SIG-M5 treated with dmso at 0.1 percent for 504 hours (cell line): Measurements from ENCODE around the gene LMF1.

ENCODE experiments used
- DNase-seq: peaks from one replicate; lab custom pipeline; 2025; ENCODE audit not compliant: unreplicated experiment; lab: John Stamatoyannopoulos, UW

LMF1 gene

DNA sequence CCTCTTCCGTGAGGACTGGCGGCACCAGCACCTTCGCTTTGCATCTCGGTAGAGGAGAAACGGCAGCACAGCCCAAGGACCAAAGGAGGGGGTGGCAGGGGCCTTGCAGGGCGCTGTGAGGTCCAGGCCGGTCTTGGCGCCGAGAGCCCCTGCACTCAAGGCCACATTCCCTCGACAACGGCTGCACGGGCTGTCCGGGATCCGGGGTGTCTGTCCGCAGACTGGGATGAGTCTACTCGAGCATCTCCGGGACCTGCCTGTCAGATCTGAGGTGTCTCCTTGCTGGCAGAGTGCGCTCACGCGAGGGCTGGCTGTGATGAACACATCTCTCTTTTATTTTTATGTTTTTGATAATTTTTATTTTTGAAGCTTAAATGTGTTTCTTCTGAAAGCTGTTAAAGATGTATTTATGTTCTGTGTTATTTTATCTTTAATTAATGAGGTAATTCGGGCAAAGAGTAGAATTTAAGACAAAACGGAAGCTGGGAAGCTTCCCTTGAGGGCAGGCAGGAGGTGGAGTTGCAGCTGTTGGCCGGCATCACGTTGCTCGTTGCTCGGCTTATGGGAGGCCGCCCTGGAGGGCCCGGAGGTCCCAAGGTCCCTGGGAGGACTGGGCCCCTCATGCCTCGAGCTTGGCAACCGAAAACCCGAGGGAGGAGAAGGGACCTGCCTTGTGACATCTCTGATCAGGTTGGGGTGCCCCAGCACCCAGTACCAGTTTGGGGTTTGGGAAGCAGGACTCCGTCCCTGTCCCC lies 15.0 kb upstream of the LMF1 start:
- DNase-seq, result no peak

GRCh38 chr16:984736-985636 lies 14.2 kb upstream of the LMF1 start:
- no peak for DNase-seq

GRCh38 chr16:984121-984694 lies 13.4 kb upstream of the LMF1 start:
- DNase-seq, result no peak

DNA sequence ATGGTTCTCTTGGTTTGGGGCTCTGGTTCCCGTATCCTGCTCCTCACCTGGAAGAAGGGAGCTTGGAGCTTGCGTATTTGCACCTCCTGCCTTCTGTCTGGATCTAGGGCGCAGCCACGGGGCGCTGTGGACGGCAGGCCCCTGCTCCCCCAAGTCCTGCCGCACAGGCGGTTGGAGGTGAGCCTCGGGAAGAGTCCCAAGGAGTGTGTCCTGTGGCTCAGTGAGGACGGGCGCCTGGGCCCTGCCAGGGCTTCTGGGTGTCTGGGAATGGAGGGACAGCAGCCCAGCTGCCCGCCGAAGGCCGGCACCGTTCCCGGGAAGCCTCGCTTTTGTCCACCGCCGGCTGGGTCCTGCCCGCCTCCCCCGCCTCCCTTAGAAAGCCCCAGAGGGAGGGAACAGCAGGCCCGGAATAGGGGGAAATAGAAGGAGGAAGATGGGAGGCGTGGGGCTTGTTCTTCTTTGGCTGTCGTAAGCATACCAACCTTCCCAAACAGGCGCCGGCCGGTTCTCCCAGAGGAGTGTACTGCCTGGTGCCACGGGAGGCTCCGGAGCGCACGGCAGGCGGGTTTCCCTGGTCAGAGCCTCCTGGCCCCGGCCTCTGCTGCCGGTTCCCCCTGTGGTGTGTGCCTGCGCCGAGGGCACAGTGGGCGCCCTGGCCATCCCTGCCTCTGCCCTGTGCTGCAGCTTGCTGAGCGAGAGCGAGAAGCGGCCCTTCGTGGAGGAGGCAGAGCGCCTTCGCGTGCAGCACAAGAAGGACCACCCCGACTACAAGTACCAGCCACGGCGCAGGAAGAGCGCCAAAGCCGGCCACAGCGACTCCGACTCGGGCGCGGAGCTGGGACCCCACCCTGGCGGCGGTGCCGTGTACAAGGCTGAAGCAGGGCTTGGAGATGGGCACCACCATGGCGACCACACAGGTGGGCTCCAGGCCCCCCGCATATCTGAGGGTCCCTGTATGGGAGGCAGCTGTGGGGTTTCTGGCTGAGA lies 12.6 kb upstream of the LMF1 start:
- no peak for DNase-seq

DNA sequence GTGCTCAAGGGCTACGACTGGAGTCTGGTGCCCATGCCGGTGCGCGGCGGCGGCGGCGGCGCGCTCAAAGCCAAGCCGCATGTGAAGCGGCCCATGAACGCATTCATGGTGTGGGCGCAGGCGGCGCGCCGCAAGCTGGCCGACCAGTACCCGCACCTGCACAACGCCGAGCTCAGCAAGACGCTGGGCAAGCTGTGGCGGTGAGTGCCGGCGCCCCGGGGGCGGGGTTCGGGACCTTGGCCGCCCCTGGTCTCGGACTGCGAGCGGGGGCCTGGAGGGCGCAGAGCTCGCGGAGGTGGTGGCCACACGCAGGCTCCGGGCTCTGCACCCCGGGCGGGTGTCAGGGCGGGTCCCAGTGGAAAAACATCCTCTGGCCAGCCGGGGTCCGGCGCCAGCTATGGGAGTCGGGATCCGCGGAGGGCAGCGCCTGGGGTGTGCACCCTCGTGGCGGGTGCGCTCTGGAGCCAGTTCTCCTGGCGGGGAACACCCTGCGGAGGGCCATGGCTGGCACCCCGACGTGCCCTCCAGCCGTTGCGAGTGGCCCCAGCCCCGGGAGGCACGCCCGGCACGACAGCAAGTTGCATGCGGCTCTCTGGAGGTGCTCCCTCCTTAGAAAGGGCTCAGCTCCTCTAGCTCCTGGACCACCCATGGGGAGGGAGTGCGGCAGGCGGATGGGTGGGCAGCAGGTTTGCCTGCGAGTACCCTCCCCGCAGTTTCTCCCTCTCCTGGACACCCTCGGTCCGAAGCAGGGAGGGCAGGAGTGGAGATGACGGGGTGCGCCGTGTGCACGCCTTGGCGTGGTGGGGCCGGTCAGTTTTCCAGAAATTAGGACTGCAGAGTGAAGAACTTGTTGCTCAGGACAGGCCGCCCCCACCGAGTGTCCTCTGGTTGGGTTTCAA lies 11.6 kb upstream of the LMF1 start:
- DNase-seq, result no peak

- no peak for DNase-seq
Measured at GRCh38 chr16:981695-982144, 10.9 kb upstream of the LMF1 start, which contains the start of gene SOX8. Gene SOX8, plus strand, starts transcription at chr16:981770. Its CDS starts 153 bp downstream, at chr16:981923.

DNA sequence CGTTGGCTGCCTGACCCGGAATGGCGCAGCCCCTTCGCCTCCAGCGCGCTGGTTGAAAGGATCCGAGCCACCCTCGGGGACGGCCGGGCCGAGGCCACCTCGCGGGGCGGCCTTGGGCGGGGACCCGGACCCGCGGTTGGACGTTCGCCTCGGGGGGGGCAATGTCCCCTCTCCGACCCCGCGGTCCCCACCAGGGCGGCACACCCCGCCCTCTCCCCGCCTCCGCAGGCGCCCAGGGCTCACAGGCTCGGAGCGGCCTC lies 9.7 kb upstream of the LMF1 start:
- no peak for DNase-seq

- DNase-seq, result no peak
Measured at GRCh38 chr16:979859-980594, 9.2 kb upstream of the LMF1 start.

DNA sequence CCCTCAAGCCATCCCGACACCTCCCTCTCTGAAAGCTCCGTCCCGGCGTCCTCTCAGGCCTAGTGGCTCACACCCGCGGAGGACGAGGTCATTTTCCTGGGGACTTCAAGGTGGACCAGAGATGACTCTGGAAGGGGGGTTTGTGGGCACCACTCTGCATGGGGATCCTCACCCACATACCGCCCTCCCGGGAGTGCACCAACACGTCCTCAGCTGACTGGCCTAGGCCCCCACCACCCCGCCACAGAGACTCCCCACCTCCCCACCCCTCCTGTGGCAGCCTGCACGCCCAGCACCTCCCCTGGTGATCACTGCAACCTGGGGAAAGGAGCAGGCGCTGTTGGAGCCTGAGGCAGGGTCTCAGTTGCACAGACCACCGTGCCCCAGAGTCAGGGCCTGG lies 8.4 kb upstream of the LMF1 start:
- no peak for DNase-seq

- DNase-seq, result no peak
Measured at GRCh38 chr16:978403-978802, 7.6 kb upstream of the LMF1 start.

DNA sequence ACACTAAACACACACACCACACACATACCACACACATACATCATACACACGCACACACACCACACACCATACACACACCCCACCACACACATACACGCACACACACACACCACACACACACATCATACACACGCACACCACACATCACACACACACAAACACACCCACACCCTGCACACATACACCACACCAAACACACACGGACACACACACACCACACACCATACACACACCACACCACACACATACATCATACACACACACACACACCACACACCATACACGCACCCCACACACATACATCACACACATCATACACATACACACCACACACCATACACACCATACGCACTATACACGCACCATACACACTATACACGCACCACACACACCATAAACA lies 7.1 kb upstream of the LMF1 start:
- no peak for DNase-seq

DNA sequence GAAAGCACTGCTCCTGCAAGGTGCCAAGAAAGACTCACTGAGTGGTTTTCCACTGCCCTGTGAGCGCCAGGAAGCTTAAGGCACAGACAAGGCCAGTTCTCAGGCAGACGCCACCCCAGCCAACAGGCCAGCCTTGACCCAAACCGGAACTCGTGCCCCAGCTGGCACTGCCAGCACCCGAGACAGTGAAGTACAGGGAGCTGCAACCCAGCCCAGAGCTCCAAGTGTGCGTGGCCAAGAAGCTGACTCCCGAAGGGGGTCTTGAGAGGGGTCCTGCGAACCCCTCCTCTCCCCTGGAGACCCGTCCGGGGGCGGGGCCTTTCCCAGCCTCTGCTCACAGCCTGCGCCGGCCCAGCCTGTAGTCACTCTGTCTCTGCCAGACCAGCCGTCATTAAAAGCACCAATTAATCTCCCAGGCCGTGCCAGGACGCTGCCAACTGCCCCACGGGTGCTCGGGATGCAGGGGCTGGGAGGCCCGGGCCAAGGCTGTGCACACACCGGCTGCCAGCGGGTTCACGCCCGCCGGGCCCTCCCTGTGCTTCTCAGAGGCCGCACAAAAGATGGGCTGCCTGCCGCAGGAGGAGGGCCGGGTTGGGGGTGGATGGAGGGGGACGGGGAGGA lies 6.4 kb upstream of the LMF1 start:
- DNase-seq, result no peak

GRCh38 chr16:976389-976931 lies 5.7 kb upstream of the LMF1 start:
- no peak for DNase-seq

DNA sequence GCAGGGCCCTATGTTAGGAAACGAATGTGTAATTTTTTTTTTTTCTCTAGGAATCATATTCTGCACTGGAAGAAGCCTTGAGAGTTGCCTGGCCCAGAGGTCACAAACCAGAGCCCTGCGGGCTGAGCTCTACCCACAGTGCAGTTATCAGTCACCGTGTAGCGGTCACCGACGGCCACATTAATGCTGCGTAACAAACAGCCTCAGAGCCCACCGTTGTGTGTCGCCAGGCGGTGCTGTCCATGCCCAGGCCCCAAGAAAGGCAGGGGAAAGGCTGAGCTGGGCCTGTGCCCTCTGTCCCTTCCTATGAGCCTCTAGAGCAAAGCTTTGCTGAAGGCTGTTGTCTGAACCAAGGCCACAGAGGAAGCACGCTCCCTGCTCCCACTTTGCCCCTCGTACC lies 4.5 kb upstream of the LMF1 start:
- no peak for DNase-seq

DNA sequence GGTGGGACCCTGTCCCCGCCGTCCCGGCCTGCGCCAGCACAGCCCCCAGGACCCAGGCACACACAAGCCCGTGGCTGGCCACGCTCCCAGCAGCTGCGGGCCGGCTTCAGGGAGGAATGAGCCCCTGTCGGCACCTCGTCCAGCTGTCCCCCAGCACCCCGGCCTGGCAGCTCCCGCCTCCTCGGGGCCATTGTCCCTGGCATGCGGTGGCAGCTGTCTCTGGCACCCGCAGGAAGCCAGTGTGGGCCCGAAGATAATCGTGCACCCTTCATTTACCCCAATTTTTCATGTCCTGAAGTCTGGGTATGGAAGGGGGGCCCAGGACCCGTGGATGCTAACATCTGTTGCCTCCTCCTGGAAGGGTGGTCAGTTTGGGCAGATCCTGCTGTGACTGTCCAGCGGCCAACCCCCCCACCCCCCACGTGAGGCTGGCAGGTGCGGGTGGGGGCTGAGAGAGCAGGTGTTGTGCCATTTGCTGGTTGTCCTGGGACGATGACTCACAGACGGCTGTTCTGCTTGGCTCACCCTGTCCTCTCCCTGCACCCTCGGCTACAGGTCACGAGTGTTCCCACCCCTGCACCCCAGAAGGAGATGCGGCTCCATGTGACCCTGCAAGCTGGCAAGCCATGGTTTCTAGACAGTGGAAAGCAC lies 4.0 kb upstream of the LMF1 start:
- no peak for DNase-seq

DNA sequence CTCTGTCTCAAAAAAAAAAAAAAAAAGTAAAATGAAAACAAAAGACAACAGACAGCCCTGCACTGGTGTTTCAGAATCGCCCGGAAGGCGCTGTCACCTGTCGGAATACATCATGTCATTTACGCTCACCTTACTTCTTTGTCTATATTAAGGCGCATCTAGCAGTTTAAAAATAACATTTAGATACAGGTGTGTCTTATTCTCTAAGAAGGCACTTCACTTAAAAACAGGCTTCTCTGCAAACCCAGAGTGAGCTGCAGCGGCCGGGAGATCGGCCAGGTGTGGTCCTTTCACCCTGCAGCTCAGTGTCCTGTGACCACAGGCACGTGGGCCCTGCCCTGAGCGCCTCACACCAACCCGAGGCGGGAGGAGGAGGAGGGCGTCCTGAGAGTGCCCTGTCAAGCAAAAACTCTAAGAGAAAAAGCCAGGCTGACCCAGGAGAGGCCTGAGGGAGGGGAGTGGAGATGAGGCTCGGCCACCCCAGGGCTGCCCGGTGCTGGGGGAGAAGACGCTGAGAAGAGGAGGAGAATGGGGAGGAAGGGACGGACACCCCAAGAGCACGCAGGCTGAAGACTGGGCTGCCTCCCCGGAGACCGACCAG lies 3.3 kb upstream of the LMF1 start:
- DNase-seq, result no peak

DNA sequence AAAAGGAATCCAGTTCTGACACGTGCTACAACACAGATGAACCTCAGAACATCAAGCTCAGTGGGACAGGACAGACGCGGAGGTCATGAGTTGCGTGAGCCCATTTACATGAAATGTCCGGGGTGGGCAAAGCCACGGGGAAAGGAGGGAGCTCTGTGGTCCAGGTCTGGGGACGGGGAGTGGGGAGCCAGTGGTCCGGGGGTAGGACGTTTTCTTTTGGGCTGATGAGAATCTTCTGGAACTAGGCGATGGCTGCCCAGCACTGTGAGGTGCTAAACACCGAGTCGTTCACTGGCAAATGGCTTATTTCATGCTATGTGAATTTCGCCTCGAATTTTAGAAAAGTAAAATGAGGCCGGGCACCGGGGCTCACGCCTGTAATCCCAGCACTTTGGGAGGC lies 2.6 kb upstream of the LMF1 start:
- DNase-seq, result no peak
